ENCODE data around the gene NDE1.

- TF ChIP-seq CTCF (IDR thresholded peaks at IDR 0.05) (no peak), POLR2AphosphoS5 (IDR thresholded peaks at IDR 0.05; ENCODE audit: insufficient read depth in 1 of 2, low read depth in 1 of 2) (no peak), POLR2A (IDR thresholded peaks at IDR 0.05) (no peak)
These were observed 53.1 kb downstream of the NDE1 start for GRCh38 chr16:15703029-15703736.
